ENCODE data around the gene APP. TPM values are rescaled to one million over a fixed set of nuclear protein-coding genes. Genes with fewer than 3 reads are reported as not detected.
A peak's percentile ranks its signal among the peaks of the same experiment; 100 is the strongest.

The APP gene
- total RNA-seq, 1 donor from 2014 or later, result 1,827 TPM

GRCh38 chr21:26067836-26068594 lies 102.6 kb downstream of the APP start:
- DNase-seq (ENCODE audit: low read depth), result no peak

- DNase-seq (ENCODE audit: low read depth), result no peak
Measured at GRCh38 chr21:26064506-26064905, 106.1 kb downstream of the APP start.

GRCh38 chr21:26061437-26061836 lies 109.1 kb downstream of the APP start:
- no peak for DNase-seq (ENCODE audit: low read depth)

- no peak for DNase-seq (ENCODE audit: low read depth)
Measured at GRCh38 chr21:26060335-26061115, 110.0 kb downstream of the APP start.

GRCh38 chr21:26057477-26058170 lies 112.9 kb downstream of the APP start:
- no peak for DNase-seq (ENCODE audit: low read depth)

- DNase-seq (ENCODE audit: low read depth), result no peak
Measured at GRCh38 chr21:26055841-26056264, 114.7 kb downstream of the APP start.

- DNase-seq (ENCODE audit: low read depth), result no peak
Measured at GRCh38 chr21:26055010-26055409, 115.6 kb downstream of the APP start.

GRCh38 chr21:26052057-26052456 lies 118.5 kb downstream of the APP start:
- no peak for DNase-seq (ENCODE audit: low read depth)

GRCh38 chr21:26050857-26051256 lies 119.7 kb downstream of the APP start:
- DNase-seq (ENCODE audit: low read depth), result no peak

GRCh38 chr21:26049803-26050202 lies 120.8 kb downstream of the APP start:
- no peak for DNase-seq (ENCODE audit: low read depth)

GRCh38 chr21:26047279-26047967 lies 123.1 kb downstream of the APP start:
- DNase-seq (ENCODE audit: low read depth), result no peak

- no peak for DNase-seq (ENCODE audit: low read depth)
Measured at GRCh38 chr21:26043891-26044290, 126.7 kb downstream of the APP start.

- DNase-seq (ENCODE audit: low read depth), result no peak
Measured at GRCh38 chr21:26042181-26042876, 128.2 kb downstream of the APP start.

- peak; percentile 16 for DNase-seq (ENCODE audit: low read depth)
Measured at GRCh38 chr21:26041431-26042180, 129.0 kb downstream of the APP start.

GRCh38 chr21:26036916-26037315 lies 133.7 kb downstream of the APP start:
- no peak for DNase-seq (ENCODE audit: low read depth)

- no peak for DNase-seq (ENCODE audit: low read depth)
Measured at GRCh38 chr21:26032263-26032662, 138.3 kb downstream of the APP start.

GRCh38 chr21:26028183-26028582 lies 142.4 kb downstream of the APP start:
- no peak for DNase-seq (ENCODE audit: low read depth)

GRCh38 chr21:26027696-26028095 lies 142.9 kb downstream of the APP start:
- DNase-seq (ENCODE audit: low read depth), result no peak

GRCh38 chr21:26025536-26026512 lies 144.7 kb downstream of the APP start:
- DNase-seq (ENCODE audit: low read depth), result no peak

Measured in renal cortical epithelial cell (primary cell).